CD4-positive, alpha-beta T cell (primary cell): ENCODE measurements around the gene INSIG2. TPM values are rescaled to one million over a fixed set of nuclear protein-coding genes. Genes with fewer than 3 reads are reported as not detected.

ENCODE experiments used
- ATAC-seq: fragments of 200-7000 bp; cut with Tn5 transposase; one replicate; pipeline ENCODE4 v1.10.0; 2022; ENCODE audit warnings: mild to moderate bottlenecking; ENCODE audit not compliant: poor library complexity
- CTCF ChIA-PET: fragments of 350-600 bp; sonication (Branson Sonifier 250); formaldehyde crosslinking; loops from one replicate; lab custom pipeline; 2021; ENCODE audit warnings: antibody characterized with exemption, inconsistent platforms; lab: Charles Lee
- POLR2A ChIA-PET: fragments of 350-600 bp; sonication (Branson Sonifier 250); formaldehyde crosslinking; loops from one replicate; lab custom pipeline; 2021; ENCODE audit warnings: antibody characterized with exemption, inconsistent platforms; lab: Charles Lee
- DNase-seq, 14 experiments: peaks; one replicate each; pipeline ENCODE4 v3.0.0-alpha.2; 2013 to 2020; ENCODE audit warnings: mixed read lengths in 2 of 14
- H3K27ac ChIP-seq, 2 donors: one replicate each; pipeline versions ENCODE4 v1.5.1 to v1.7.0; 2013; ENCODE audit warnings: low read length in 2 of 2, low read depth in 1 of 2, mild to moderate bottlenecking in 1 of 2
- H3K27me3 ChIP-seq, 2 experiments: 1 replicate in 1 of 2; 2 replicates in 1 of 2; pipeline versions ENCODE4 v1.6.1 to v1.7.0; 2013; ENCODE audit warnings: low read length in 2 of 2, control low read depth in 1 of 2, mild to moderate bottlenecking in 1 of 2, moderate library complexity in 1 of 2; ENCODE audit not compliant: insufficient read depth in 2 of 2, control insufficient read depth in 1 of 2
- H3K36me3 ChIP-seq: one replicate; pipeline ENCODE4 v1.6.1; 2013; ENCODE audit warnings: low read length, control low read depth; ENCODE audit not compliant: insufficient read depth
- H3K4me1 ChIP-seq: one replicate; pipeline ENCODE4 v1.6.1; 2013; ENCODE audit warnings: low read length, control low read depth; ENCODE audit not compliant: insufficient read depth
- H3K4me3 ChIP-seq: one replicate; pipeline ENCODE4 v1.5.1; 2013; ENCODE audit warnings: mild to moderate bottlenecking, low read length, moderate library complexity
- H3K9me3 ChIP-seq, 2 experiments: 1 replicate in 1 of 2; 2 replicates in 1 of 2; pipeline versions ENCODE4 v1.6.1 to v1.7.0; 2013; ENCODE audit warnings: low read length in 2 of 2, mild to moderate bottlenecking in 2 of 2, control low read depth in 1 of 2, moderate library complexity in 1 of 2; ENCODE audit not compliant: control insufficient read depth in 1 of 2, insufficient read depth in 1 of 2
- H3K27ac Mint-ChIP-seq: one replicate; pipeline ENCODE4 v1.8.0; 2020; ENCODE audit warnings: mixed read lengths
- H3K27me3 Mint-ChIP-seq: one replicate; pipeline ENCODE4 v1.8.0; 2021; ENCODE audit warnings: mixed read lengths
- H3K36me3 Mint-ChIP-seq: one replicate; pipeline ENCODE4 v1.8.0; 2021; ENCODE audit warnings: low read depth, mixed read lengths
- H3K4me1 Mint-ChIP-seq: one replicate; pipeline ENCODE4 v1.8.0; 2021; ENCODE audit warnings: low read depth, mixed read lengths
- H3K4me3 Mint-ChIP-seq: one replicate; pipeline ENCODE4 v1.8.0; 2020; ENCODE audit warnings: mild to moderate bottlenecking, mixed read lengths
- H3K9me3 Mint-ChIP-seq: one replicate; pipeline ENCODE4 v1.8.0; 2020; ENCODE audit warnings: mixed read lengths
- CTCF ChIP-seq: fragments of 200-600 bp; IDR thresholded peaks from one replicate; pipeline ENCODE4 v1.8.0; 2022; ENCODE audit warnings: antibody characterized with exemption, mild to moderate bottlenecking
- intact Hi-C, 2 experiments: fragments of 100-400 bp; cut with DNase I in 1 of 2; cut with micrococcal nuclease in 1 of 2; formaldehyde crosslinking; loops; one replicate each; pipeline versions ENCODE4 v1.15.1 to v1.9.0; 2023 to 2025; cut with DNase I, micrococcal nuclease
- total RNA-seq, 174 experiments: library from RNA in 2 of 174; stranded (reverse) in 2 of 174; gene quantifications; one replicate each; pipeline ENCODE4 v1.2.3 and lab custom pipeline; 2021 to 2026

The INSIG2 gene
- total RNA-seq, 2 experiments from 2014 or later, result 7.3 to 7.7 TPM

- H3K27ac ChIP-seq, result no peak overlapping the region
- peaks cover 20% of the 10 kb centered on the region for H3K4me1 Mint-ChIP-seq
- H3K27ac Mint-ChIP-seq, result no peak overlapping the region
- DNase-seq (no peak), ATAC-seq (no peak)
- H3K4me3 Mint-ChIP-seq, result no peak overlapping the region
- H3K27me3 ChIP-seq, result no peaks in the 10 kb centered on the region
- no peak for TF ChIP-seq CTCF
- H3K4me3 ChIP-seq, result no peak overlapping the region
- H3K9me3 Mint-ChIP-seq, result no peaks in the 10 kb centered on the region
- CTCF ChIA-PET, result interaction anchor here (2.2 kb wide), 1 partner anchor 10 kb away, joined by 4 read pairs; no protein-coding TSS in a partner anchor
- no peaks in the 10 kb centered on the region for H3K36me3 ChIP-seq
- peaks cover 11% of the 10 kb centered on the region for H3K36me3 Mint-ChIP-seq
- H3K4me1 ChIP-seq, result peaks cover 10% of the 10 kb centered on the region
- POLR2A ChIA-PET, result no interaction called here
- no peaks in the 10 kb centered on the region for H3K27me3 Mint-ChIP-seq
- intact Hi-C loops, result loop anchor here in 1 of 2 experiments (2.0 to 10.0 kb wide), 4 partner anchors 73 to 1279 kb away; partner anchors contain the start of genes C2orf76, DBI and DDX18
- no peaks in the 10 kb centered on the region for H3K9me3 ChIP-seq
These were observed 2.1 kb upstream of the INSIG2 start for GRCh38 chr2:118086024-118086633.

- ChIA-PET CTCF (interaction anchor here (1.1 kb wide), 1 partner anchor 97 kb away, joined by 7 read pairs; no protein-coding TSS in a partner anchor), POLR2A (interaction anchor here (0.8 to 2.3 kb wide), 6 partner anchors 75 to 1309 kb away, joined by 3 to 18 read pairs (median 4); partner anchors contain the start of genes CCDC93 and DDX18)
- Histone ChIP-seq H3K27ac (peak overlapping the region in 1 of 2 donors; percentile 61), H3K36me3 (no peaks in the 10 kb centered on the region), H3K4me3 (peak overlapping the region; percentile 91), H3K9me3 (no peaks in the 10 kb centered on the region), H3K4me1 (peaks cover 10% of the 10 kb centered on the region), H3K27me3 (no peaks in the 10 kb centered on the region)
- Mint-ChIP-seq H3K36me3 (peaks cover 11% of the 10 kb centered on the region), H3K27me3 (no peaks in the 10 kb centered on the region), H3K27ac (peak overlapping the region; percentile 88), H3K4me1 (peaks cover 40% of the 10 kb centered on the region), H3K4me3 (peak overlapping the region; percentile 97), H3K9me3 (no peaks in the 10 kb centered on the region)
- no peak for TF ChIP-seq CTCF
- intact Hi-C loops, result loop anchor here (2.0 to 10.0 kb wide), 4 partner anchors 226 to 1276 kb away; partner anchors contain the start of genes DDX18 (in 2 of the 2), C2orf76 (in 1 of the 2) and DBI (in 1 of the 2)
- DNase-seq (peak in 9 of 14 experiments; percentile 2 to 61 (median 8)), ATAC-seq (peak; percentile 55)
These were observed 999 bp downstream of the INSIG2 start for GRCh38 chr2:118089139-118089800.

GRCh38 chr2:118090387-118091139 is 2.3 kb downstream of the INSIG2 start:
- Histone ChIP-seq H3K27me3 (no peaks in the 10 kb centered on the region), H3K27ac (no peak overlapping the region), H3K9me3 (no peaks in the 10 kb centered on the region), H3K36me3 (no peaks in the 10 kb centered on the region), H3K4me3 (no peak overlapping the region), H3K4me1 (peaks cover 10% of the 10 kb centered on the region)
- no peak for TF ChIP-seq CTCF
- H3K27me3 Mint-ChIP-seq, result no peaks in the 10 kb centered on the region
- no peak overlapping the region for H3K27ac Mint-ChIP-seq
- ATAC-seq (no peak), DNase-seq (no peak)
- CTCF ChIA-PET, result no interaction called here
- POLR2A ChIA-PET, result interaction anchor here (0.5 kb wide), 1 partner anchor 1257 kb away, joined by 3 read pairs; no protein-coding TSS in a partner anchor
- peaks cover 13% of the 10 kb centered on the region for H3K36me3 Mint-ChIP-seq
- peaks cover 53% of the 10 kb centered on the region for H3K4me1 Mint-ChIP-seq
- no peaks in the 10 kb centered on the region for H3K9me3 Mint-ChIP-seq
- intact Hi-C loops, result loop anchor here (2.0 to 10.0 kb wide), 2 partner anchors 94 to 96 kb away; no protein-coding TSS in a partner anchor
- peak overlapping the region; percentile 50 for H3K4me3 Mint-ChIP-seq
